ENCODE results near the gene KRTAP5-3. TPM values are rescaled to one million over a fixed set of nuclear protein-coding genes. Genes with fewer than 3 reads are reported as not detected.

KRTAP5-3 gene
- total RNA-seq (2014; rRNA removed; shearing (Covaris generic)) (not detected in 2 replicates), polyA plus RNA-seq (2016; fragmentation: Nextera tagmentation; extraction: Ambion mirVana) (not detected in 2 replicates)

- Histone ChIP-seq H3K4me3 (no peak within 1 kb of the TSS), H3K4me2 (ENCODE audit: unreplicated experiment) (no peak within 1 kb of the TSS), H3K4me1 (ENCODE audit: insufficient read depth) (no peaks in the 10 kb centered on the region), H2AFZ (no peak within 1 kb of the TSS), H3K27ac (no peak within 1 kb of the TSS), H4K20me1 (ENCODE audit: insufficient read depth) (no peaks in the 10 kb centered on the region), H3K9me2 (ENCODE audit: insufficient read depth) (no peaks in the 10 kb centered on the region), H3K79me2 (ENCODE audit: insufficient read depth) (no peaks in the 10 kb centered on the region), H3F3A (ENCODE audit: insufficient read depth) (no peaks in the 10 kb centered on the region), H3K9me3 (ENCODE audit: low read depth) (no peaks in the 10 kb centered on the region), H3K9ac (no peak within 1 kb of the TSS), H3K27me3 (replicated peaks; ENCODE audit: insufficient read depth) (peaks cover 32% of the 10 kb centered on the region), H3K36me3 (ENCODE audit: low read depth) (no peaks in the 10 kb centered on the region)
- in situ Hi-C loops (cut with MboI) = no loop called here
- 36 to 38% methylated on average over 4 of the region's 4 CpGs for WGBS, 2 experiments (ENCODE audit: low coverage in 1 of 2, low lambda C conversion rate in 2 of 2, missing lambda C conversion rate in 2 of 2)
- TF ChIP-seq EZH2 (IDR thresholded peaks at IDR 0.05; ENCODE audit: insufficient read depth, poor library complexity, severe bottlenecking) (no peak), EZH2phosphoT487 (IDR thresholded peaks at IDR 0.05; ENCODE audit: insufficient read depth, low read depth) (no peak)
- no peak for DNase-seq
Measured at GRCh38 chr11:1608363-1608762, at the start of gene KRTAP5-3. Gene KRTAP5-3, minus strand, starts transcription at chr11:1608463. Its CDS starts 78 bp downstream, at chr11:1608385.

DNA sequence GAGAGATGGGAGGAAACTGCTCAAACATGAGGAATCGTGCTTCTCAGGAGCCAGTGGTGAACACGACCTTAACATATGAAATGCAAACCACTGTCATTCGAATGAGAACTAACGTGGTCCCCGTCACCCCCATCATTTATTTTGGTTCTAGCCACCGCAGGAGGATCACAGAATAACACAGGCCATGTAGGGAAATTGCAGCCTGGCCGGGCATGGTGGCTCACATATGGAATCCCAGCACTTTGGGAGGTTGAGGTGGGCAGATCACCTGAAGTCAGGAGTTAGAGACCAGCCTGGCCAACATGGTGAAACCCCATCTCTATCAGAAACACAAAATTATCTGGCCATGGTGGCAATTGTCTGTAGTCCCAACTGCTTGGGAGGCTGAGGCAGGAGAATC lies 48.4 kb upstream of the KRTAP5-3 start:
- H3K4me3 ChIP-seq = no peak overlapping the region
- peaks cover 23% of the 10 kb centered on the region for H3K27me3 ChIP-seq (replicated peaks; ENCODE audit: insufficient read depth)
- WGBS, 2 experiments (ENCODE audit: low coverage in 1 of 2, low lambda C conversion rate in 2 of 2, missing lambda C conversion rate in 2 of 2) = 46 to 49% methylated on average over 7 of the region's 7 CpGs
- no peak overlapping the region for H2AFZ ChIP-seq
- H3K9ac ChIP-seq = no peak overlapping the region
- in situ Hi-C loops (cut with MboI) = no loop called here
- no peak overlapping the region for H3K27ac ChIP-seq
- no peaks in the 10 kb centered on the region for H3K36me3 ChIP-seq (ENCODE audit: low read depth)
- no peak overlapping the region for H3K4me2 ChIP-seq (ENCODE audit: unreplicated experiment)
- no peaks in the 10 kb centered on the region for H3K4me1 ChIP-seq (ENCODE audit: insufficient read depth)
- no peaks in the 10 kb centered on the region for H3K9me2 ChIP-seq (ENCODE audit: insufficient read depth)
- no peaks in the 10 kb centered on the region for H3F3A ChIP-seq (ENCODE audit: insufficient read depth)
- no peaks in the 10 kb centered on the region for H3K9me3 ChIP-seq (ENCODE audit: low read depth)
- no peak for TF ChIP-seq EZH2 (IDR thresholded peaks at IDR 0.05; ENCODE audit: insufficient read depth, poor library complexity, severe bottlenecking)
- TF ChIP-seq EZH2phosphoT487 (IDR thresholded peaks at IDR 0.05; ENCODE audit: insufficient read depth, low read depth) = no peak
- H3K79me2 ChIP-seq (ENCODE audit: insufficient read depth) = no peaks in the 10 kb centered on the region
- no peaks in the 10 kb centered on the region for H4K20me1 ChIP-seq (ENCODE audit: insufficient read depth)
- no peak for DNase-seq

- Histone ChIP-seq H3K79me2 (ENCODE audit: insufficient read depth) (no peaks in the 10 kb centered on the region), H3K9me3 (ENCODE audit: low read depth) (no peaks in the 10 kb centered on the region), H3K4me3 (no peak overlapping the region), H3K9ac (no peak overlapping the region), H3F3A (ENCODE audit: insufficient read depth) (no peaks in the 10 kb centered on the region), H3K9me2 (ENCODE audit: insufficient read depth) (no peaks in the 10 kb centered on the region), H3K36me3 (ENCODE audit: low read depth) (no peaks in the 10 kb centered on the region), H3K4me1 (ENCODE audit: insufficient read depth) (no peaks in the 10 kb centered on the region), H4K20me1 (ENCODE audit: insufficient read depth) (no peaks in the 10 kb centered on the region), H3K4me2 (ENCODE audit: unreplicated experiment) (no peak overlapping the region), H3K27me3 (replicated peaks; ENCODE audit: insufficient read depth) (peaks cover 26% of the 10 kb centered on the region), H2AFZ (no peak overlapping the region), H3K27ac (no peak overlapping the region)
- TF ChIP-seq EZH2 (IDR thresholded peaks at IDR 0.05; ENCODE audit: insufficient read depth, poor library complexity, severe bottlenecking) = no peak
- WGBS, 2 experiments (ENCODE audit: low coverage in 1 of 2, low lambda C conversion rate in 2 of 2, missing lambda C conversion rate in 2 of 2) = 57 to 65% methylated on average over 9 of the region's 9 CpGs
- in situ Hi-C loops (cut with MboI) = no loop called here
- DNase-seq = no peak
Measured at GRCh38 chr11:1656061-1656441, 47.8 kb upstream of the KRTAP5-3 start.

GRCh38 chr11:1655168-1656060 lies 47.2 kb upstream of the KRTAP5-3 start:
- H3K36me3 ChIP-seq (ENCODE audit: low read depth) = no peaks in the 10 kb centered on the region
- no peaks in the 10 kb centered on the region for H4K20me1 ChIP-seq (ENCODE audit: insufficient read depth)
- WGBS, 2 experiments (ENCODE audit: low coverage in 1 of 2, low lambda C conversion rate in 2 of 2, missing lambda C conversion rate in 2 of 2) = 64 to 66% methylated on average over 24 to 25 of the region's 26 CpGs
- H3K4me1 ChIP-seq (ENCODE audit: insufficient read depth) = no peaks in the 10 kb centered on the region
- H3K4me3 ChIP-seq = no peak overlapping the region
- no peaks in the 10 kb centered on the region for H3K9me2 ChIP-seq (ENCODE audit: insufficient read depth)
- no peak for DNase-seq
- H2AFZ ChIP-seq = no peak overlapping the region
- no peak for TF ChIP-seq EZH2phosphoT487 (IDR thresholded peaks at IDR 0.05; ENCODE audit: insufficient read depth, low read depth)
- TF ChIP-seq EZH2 (IDR thresholded peaks at IDR 0.05; ENCODE audit: insufficient read depth, poor library complexity, severe bottlenecking) = no peak
- no peaks in the 10 kb centered on the region for H3K9me3 ChIP-seq (ENCODE audit: low read depth)
- H3K79me2 ChIP-seq (ENCODE audit: insufficient read depth) = no peaks in the 10 kb centered on the region
- in situ Hi-C loops (cut with MboI) = no loop called here
- H3K27ac ChIP-seq = no peak overlapping the region
- H3K9ac ChIP-seq = no peak overlapping the region
- no peaks in the 10 kb centered on the region for H3F3A ChIP-seq (ENCODE audit: insufficient read depth)
- H3K4me2 ChIP-seq (ENCODE audit: unreplicated experiment) = no peak overlapping the region
- H3K27me3 ChIP-seq (replicated peaks; ENCODE audit: insufficient read depth) = peaks cover 25% of the 10 kb centered on the region
